NB4 (cell line): ENCODE results near the gene RAI1.

Experiments used
- CTCF ChIP-seq: IDR thresholded peaks from one replicate; pipeline ENCODE4 v1.5.1; 2012; ENCODE audit warnings: low read depth, low read length
- MAX ChIP-seq: IDR thresholded peaks from 2 replicates; pipeline ENCODE4 v1.6.1; 2011; ENCODE audit warnings: low read depth, low read length
- MYC ChIP-seq: IDR thresholded peaks from 2 replicates; pipeline ENCODE4 v1.6.1; 2011; ENCODE audit warnings: low read depth, low read length
- POLR2A ChIP-seq: IDR thresholded peaks from 2 replicates; pipeline ENCODE4 v1.6.1; 2011; ENCODE audit warnings: mild to moderate bottlenecking; ENCODE audit not compliant: insufficient read length; ENCODE audit errors: extremely low read depth

GRCh38 chr17:17722906-17723353, 41.7 kb downstream of the RAI1 start:
- TF ChIP-seq MYC, result no peak
- TF ChIP-seq CTCF, result no peak
- no peak for TF ChIP-seq POLR2A
- no peak for TF ChIP-seq MAX
